ENCODE measurements around the gene RGS10.

RGS10 gene

DNA sequence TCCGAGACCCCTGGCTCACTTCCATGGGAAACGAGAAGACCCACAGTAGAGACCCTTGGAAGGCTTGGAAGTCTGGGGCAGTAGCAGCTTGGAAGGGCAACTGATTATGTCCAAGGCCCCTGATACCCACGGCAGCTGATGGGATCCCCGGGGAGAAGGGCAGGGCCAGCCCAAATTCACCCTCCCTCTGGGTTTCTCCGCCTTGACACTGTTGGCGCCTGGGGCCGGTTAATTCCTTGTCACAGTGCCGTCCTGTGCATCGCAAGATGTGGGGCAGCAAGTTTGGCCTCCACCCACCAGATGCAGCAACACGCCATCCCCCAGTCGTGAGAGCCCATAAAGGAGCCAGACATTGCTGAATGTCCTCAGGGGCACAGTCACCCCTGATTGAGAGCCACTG lies 89.2 kb downstream of the RGS10 start:
- POLR2A ChIA-PET, result no interaction called here
- Histone ChIP-seq H3K4me3 (ENCODE audit: low read depth, low read length) (no peak overlapping the region), H3K9me3 (ENCODE audit: control insufficient read depth, insufficient read depth, low read depth, low read length) (no peaks in the 10 kb centered on the region), H3K36me3 (ENCODE audit: control insufficient read depth in 2 of 2, insufficient read depth in 1 of 2, low read length in 2 of 2) (no peaks in the 10 kb centered on the region), H3K27ac (ENCODE audit: extremely low read depth, low read depth, low read length) (no peak overlapping the region), H3K4me1 (ENCODE audit: control insufficient read depth, insufficient read depth, low read length) (no peaks in the 10 kb centered on the region)
- TF ChIP-seq GLIS2 (tag by site-specific recombination; IDR thresholded peaks at IDR 0.05) (no peak), ZBTB21 (tag by site-specific recombination; IDR thresholded peaks at IDR 0.05) (no peak), ZNF112 (tag by site-specific recombination; IDR thresholded peaks at IDR 0.05) (no peak), ZNF629 (tag by site-specific recombination; IDR thresholded peaks at IDR 0.05) (no peak), PRDM10 (tag by site-specific recombination; IDR thresholded peaks at IDR 0.05) (no peak), ZNF677 (tag by site-specific recombination; IDR thresholded peaks at IDR 0.05) (no peak), ZNF311 (tag by site-specific recombination; IDR thresholded peaks at IDR 0.05; ENCODE audit: borderline replicate concordance) (no peak), SP2 (tag by site-specific recombination; IDR thresholded peaks at IDR 0.05) (no peak), SETDB1 (IDR thresholded peaks at IDR 0.05; ENCODE audit: insufficient read length, low read length) (no peak), ZNF610 (tag by site-specific recombination; IDR thresholded peaks at IDR 0.05; ENCODE audit: borderline replicate concordance) (no peak), ZNF433 (tag by site-specific recombination; IDR thresholded peaks at IDR 0.05; ENCODE audit: low read depth) (no peak), ZNF704 (tag by site-specific recombination; IDR thresholded peaks at IDR 0.05) (no peak), ZIC2 (tag by site-specific recombination; IDR thresholded peaks at IDR 0.05) (no peak), ZNF670 (tag by site-specific recombination; IDR thresholded peaks at IDR 0.05; ENCODE audit: low read depth) (no peak)
- TF ChIP-seq, protein P1, sequence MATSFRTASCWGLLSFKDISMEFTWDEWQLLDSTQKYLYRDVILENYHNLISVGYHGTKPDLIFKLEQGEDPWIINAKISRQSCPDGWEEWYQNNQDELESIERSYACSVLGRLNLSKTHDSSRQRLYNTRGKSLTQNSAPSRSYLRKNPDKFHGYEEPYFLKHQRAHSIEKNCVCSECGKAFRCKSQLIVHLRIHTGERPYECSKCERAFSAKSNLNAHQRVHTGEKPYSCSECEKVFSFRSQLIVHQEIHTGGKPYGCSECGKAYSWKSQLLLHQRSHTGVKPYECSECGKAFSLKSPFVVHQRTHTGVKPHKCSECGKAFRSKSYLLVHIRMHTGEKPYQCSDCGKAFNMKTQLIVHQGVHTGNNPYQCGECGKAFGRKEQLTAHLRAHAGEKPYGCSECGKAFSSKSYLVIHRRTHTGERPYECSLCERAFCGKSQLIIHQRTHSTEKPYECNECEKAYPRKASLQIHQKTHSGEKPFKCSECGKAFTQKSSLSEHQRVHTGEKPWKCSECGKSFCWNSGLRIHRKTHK (tag by site-specific recombination; IDR thresholded peaks at IDR 0.05), result no peak
- TF ChIP-seq, protein P2, sequence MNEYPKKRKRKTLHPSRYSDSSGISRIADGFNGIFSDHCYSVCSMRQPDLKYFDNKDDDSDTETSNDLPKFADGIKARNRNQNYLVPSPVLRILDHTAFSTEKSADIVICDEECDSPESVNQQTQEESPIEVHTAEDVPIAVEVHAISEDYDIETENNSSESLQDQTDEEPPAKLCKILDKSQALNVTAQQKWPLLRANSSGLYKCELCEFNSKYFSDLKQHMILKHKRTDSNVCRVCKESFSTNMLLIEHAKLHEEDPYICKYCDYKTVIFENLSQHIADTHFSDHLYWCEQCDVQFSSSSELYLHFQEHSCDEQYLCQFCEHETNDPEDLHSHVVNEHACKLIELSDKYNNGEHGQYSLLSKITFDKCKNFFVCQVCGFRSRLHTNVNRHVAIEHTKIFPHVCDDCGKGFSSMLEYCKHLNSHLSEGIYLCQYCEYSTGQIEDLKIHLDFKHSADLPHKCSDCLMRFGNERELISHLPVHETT (tag by site-specific recombination; IDR thresholded peaks at IDR 0.05), result no peak
- TF ChIP-seq, protein P3, sequence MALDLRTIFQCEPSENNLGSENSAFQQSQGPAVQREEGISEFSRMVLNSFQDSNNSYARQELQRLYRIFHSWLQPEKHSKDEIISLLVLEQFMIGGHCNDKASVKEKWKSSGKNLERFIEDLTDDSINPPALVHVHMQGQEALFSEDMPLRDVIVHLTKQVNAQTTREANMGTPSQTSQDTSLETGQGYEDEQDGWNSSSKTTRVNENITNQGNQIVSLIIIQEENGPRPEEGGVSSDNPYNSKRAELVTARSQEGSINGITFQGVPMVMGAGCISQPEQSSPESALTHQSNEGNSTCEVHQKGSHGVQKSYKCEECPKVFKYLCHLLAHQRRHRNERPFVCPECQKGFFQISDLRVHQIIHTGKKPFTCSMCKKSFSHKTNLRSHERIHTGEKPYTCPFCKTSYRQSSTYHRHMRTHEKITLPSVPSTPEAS (tag by site-specific recombination; IDR thresholded peaks at IDR 0.05), result no peak
- TF ChIP-seq, protein P4, sequence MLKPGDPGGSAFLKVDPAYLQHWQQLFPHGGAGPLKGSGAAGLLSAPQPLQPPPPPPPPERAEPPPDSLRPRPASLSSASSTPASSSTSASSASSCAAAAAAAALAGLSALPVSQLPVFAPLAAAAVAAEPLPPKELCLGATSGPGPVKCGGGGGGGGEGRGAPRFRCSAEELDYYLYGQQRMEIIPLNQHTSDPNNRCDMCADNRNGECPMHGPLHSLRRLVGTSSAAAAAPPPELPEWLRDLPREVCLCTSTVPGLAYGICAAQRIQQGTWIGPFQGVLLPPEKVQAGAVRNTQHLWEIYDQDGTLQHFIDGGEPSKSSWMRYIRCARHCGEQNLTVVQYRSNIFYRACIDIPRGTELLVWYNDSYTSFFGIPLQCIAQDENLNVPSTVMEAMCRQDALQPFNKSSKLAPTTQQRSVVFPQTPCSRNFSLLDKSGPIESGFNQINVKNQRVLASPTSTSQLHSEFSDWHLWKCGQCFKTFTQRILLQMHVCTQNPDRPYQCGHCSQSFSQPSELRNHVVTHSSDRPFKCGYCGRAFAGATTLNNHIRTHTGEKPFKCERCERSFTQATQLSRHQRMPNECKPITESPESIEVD (tag by site-specific recombination; IDR thresholded peaks at IDR 0.05), result no peak
- TF ChIP-seq, protein P5, sequence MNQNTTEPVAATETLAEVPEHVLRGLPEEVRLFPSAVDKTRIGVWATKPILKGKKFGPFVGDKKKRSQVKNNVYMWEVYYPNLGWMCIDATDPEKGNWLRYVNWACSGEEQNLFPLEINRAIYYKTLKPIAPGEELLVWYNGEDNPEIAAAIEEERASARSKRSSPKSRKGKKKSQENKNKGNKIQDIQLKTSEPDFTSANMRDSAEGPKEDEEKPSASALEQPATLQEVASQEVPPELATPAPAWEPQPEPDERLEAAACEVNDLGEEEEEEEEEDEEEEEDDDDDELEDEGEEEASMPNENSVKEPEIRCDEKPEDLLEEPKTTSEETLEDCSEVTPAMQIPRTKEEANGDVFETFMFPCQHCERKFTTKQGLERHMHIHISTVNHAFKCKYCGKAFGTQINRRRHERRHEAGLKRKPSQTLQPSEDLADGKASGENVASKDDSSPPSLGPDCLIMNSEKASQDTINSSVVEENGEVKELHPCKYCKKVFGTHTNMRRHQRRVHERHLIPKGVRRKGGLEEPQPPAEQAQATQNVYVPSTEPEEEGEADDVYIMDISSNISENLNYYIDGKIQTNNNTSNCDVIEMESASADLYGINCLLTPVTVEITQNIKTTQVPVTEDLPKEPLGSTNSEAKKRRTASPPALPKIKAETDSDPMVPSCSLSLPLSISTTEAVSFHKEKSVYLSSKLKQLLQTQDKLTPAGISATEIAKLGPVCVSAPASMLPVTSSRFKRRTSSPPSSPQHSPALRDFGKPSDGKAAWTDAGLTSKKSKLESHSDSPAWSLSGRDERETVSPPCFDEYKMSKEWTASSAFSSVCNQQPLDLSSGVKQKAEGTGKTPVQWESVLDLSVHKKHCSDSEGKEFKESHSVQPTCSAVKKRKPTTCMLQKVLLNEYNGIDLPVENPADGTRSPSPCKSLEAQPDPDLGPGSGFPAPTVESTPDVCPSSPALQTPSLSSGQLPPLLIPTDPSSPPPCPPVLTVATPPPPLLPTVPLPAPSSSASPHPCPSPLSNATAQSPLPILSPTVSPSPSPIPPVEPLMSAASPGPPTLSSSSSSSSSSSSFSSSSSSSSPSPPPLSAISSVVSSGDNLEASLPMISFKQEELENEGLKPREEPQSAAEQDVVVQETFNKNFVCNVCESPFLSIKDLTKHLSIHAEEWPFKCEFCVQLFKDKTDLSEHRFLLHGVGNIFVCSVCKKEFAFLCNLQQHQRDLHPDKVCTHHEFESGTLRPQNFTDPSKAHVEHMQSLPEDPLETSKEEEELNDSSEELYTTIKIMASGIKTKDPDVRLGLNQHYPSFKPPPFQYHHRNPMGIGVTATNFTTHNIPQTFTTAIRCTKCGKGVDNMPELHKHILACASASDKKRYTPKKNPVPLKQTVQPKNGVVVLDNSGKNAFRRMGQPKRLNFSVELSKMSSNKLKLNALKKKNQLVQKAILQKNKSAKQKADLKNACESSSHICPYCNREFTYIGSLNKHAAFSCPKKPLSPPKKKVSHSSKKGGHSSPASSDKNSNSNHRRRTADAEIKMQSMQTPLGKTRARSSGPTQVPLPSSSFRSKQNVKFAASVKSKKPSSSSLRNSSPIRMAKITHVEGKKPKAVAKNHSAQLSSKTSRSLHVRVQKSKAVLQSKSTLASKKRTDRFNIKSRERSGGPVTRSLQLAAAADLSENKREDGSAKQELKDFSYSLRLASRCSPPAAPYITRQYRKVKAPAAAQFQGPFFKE (tag by site-specific recombination; IDR thresholded peaks at IDR 0.05; ENCODE audit: borderline replicate concordance), result no peak
- CTCF ChIA-PET, result interaction anchor here (0.5 kb wide), 1 partner anchor 255 kb away, joined by 3 read pairs; no protein-coding TSS in a partner anchor

Measured in HEK293 (cell line).